Activated effector memory CD4-positive, alpha-beta T cell treated with Interleukin-2 at 50 U/mL for 16 hours (primary cell): ENCODE measurements around the gene CAMK1.

Experiments used
- DNase-seq: peaks from one replicate; pipeline ENCODE4 v3.0.0-alpha.2; 2020

The CAMK1 gene

DNA sequence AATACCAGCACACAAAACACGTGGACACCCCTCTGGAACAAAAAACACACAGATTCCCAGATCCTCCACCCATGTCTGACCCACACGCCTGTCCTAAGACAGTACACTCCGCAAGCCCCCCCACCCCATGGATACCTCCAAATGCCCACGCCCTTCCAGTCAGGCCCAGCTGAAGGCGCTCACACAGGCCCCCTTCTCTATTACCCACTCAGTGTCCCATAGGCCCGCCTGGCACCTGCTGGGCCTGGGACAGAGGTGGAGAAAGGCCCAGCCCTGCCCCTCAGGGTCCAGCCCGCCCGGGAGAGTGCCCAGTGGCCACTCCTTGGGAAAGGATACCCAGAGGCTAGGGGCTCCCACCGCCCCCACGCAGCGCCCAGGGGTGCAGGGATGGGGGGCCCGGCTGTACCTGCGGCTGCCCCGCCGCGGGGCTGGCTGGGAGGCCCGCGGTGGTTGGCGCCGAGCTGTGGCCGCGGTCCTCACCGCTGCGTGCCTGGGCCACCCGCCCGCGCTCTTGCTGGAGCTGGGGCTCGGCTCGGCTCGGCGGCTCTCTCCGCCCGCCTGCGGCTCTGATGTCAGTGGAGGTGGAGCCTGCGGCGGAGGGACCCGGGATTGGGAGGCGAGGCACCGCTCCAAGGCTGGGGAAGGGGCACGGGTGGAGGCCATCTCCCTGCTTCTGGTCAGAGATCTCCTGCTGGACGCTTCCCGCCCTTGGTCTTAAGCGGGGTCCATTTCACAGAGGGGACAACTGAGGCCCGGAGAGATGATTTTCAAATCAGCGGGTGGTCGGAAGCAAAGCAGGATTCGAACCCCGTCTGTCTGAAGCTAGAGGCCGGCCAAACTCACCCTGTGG, at the start of gene CAMK1:
TSS of gene CAMK1 (minus strand) at position 522 of the 850 bp plus-strand sequence. CDS start 2,198 bp downstream, outside the sequence.
- peak; percentile 43 for DNase-seq

DNA sequence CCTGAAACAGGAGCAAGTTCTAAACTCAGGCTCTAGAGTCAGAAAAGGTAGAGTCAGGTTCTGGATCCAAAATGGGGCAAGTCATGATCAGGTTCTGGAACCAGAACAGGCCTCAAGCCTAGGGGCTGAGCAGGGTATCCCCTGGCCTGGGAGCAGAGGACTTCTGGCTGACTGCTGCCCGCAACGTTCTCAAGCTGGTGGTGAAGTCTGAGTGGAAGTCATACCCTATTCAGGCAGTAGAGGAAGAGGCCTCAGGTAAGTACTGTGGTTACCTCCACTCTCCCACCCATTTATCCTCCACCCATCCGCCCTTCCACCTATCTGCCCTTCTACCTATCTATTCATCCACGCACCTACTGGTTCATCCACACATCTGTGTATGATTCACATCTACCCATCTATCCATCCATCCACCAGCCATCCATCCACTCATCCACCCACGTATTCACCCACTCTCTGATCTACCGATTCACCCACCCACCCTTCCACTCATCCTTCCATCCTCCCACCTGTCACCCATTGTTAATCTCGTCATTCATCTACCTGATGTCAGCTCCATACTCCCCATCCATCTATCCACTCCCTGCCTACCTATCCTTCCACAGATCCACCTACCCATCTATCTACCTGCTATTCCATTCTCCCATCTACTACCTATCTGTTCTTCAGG, 49.1 kb upstream of the CAMK1 start:
- no peak for DNase-seq

DNA sequence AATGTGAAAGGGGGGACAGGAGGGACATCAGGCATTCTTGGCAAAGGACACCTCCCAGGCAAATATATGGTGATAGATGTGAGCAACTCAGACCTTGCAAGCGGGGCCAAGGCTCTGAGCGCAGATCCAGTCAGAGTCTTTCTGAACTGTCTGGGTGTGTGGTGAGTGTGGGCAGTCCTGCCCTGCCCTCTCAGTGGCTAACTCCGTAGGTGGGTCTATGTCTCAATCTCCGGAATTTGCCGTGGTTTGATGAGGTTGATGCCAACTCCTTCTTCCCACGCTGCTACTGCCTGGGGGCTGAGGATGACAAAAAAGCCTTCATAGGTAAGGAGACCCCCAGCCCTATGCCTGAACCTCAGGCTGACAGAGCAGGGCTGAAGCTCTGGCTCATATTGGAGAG, 47.7 kb upstream of the CAMK1 start:
- no peak for DNase-seq

DNA sequence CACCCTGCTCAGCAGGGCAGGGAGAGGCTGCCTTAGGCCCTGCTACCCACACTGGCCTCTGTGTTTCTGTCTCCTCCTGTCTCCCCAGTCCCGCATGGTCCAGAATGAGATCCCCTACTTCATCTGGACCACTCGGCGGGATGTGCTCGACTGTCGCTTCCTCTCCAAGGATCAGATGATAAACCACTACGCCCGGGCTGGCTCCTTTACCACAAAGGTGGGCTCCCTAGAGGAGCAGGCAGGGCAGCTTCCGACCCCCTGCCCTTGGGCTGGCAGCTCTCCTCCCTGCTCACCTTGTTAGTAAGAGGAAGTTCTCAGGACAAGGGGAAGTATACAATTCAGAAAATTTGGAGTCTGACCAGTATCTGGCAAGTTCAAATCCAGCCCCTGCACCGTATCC, 46.2 kb upstream of the CAMK1 start:
- no peak for DNase-seq

DNA sequence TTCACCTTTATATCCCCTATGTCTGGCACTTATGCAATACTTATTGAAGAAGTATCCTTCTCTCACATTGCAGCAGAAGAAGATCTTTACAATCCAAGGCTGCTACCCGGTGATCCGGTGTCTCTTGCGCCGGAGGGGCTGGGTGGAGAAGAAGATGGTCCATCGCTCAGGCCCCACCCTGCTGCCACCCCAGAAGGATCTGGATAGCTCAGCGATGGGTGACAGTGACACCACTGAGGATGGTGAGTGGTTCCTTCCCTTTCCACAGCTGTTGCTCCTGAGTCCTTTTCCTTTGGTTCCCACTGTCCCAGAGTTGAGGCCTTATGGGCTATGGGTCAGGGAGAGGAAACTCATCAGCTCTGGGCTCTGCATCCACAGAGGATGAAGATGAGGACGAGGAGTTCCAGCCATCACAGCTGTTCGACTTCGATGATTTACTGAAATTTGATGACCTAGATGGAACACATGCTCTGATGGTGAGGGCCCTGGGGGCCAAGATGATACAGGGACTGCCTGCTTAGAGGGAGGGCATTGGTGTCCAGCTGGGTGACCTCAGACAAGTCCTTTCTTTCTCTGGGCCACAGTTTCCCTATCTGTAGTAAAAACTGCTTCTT, 43.2 kb upstream of the CAMK1 start:
- DNase-seq: no peak

DNA sequence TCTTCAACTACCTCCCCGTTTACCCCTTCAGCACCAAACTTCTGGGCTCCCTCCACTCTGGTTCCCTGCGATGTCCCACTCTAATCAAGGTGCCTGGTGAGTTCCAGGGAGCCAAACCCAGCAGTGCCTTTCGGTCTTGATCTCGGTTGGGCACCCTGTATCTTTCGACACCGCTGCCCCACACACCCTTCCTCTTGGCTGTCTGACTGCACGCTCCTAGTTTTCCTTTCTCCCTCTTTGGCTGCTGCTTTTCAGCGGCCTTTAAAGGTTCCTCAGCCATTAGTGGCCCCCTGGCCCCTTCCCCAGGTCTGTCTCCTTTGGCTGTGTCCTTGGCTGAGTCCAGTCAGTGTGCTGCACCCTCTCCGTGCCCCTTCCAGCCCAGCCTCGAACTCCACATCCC, 41.1 kb upstream of the CAMK1 start:
- no peak for DNase-seq

DNA sequence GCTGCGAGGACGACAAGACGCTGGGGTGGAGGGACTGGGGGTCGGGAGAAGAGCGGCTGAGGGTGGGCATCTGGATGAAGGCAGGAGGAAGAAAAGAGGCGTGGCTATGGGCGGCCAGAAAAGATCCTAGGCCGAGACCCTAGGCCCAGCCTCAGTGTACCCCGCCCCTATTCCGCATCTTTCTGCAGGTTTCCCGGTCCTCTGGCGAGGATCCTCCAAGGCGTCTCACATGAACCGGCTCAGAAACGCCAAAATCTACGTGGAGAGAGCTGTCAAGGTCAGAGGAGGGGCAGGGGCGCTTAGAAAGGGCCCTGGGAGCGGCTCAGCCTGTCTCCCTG, 40.7 kb upstream of the CAMK1 start:
- DNase-seq: no peak

DNA sequence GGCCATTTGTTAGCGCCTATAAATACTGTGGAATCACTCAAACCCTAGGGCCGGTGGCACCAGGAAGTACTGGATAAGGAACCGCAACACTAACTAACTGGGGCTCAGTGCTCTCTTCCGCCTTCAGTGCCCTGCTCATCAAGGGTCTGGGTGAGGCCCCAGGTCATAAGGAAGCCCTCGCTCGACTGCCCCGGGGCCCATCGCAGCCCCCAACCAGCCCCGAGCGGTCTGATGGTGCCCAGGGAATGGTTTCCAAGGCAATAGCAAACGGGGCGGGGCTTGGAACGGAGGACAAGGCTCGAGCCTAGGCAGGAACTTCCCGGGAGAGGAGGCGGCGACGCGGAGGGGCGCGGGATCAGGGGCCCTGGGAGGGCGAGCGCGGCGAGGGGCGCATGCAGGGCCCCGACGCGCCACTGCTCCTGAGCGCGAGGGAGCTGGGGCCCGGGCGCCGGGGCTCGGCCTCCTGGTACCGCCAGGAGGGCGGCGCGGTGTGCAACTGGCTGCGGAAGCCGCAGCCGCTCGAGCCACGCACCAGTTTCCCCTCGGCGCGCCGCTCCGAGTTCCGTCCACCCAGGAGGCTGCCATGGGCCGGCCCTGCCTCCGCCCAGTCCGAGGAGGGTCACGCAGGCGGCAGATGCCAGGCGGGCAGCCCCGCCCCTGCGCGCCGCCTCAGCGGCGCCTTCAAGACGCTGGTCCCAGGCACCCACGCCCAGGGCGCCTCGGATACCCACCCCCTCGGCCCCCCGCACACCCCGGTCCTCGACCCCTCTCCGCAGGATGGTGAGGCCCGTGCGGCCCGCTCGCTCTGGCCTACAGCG, 40.1 kb upstream of the CAMK1 start, which contains the start of gene TTLL3:
TSS of gene TTLL3 (plus strand) at position 648 of the 818 bp plus-strand sequence. CDS start 400 bp downstream, outside the sequence.
- peak; percentile 33 for DNase-seq

DNA sequence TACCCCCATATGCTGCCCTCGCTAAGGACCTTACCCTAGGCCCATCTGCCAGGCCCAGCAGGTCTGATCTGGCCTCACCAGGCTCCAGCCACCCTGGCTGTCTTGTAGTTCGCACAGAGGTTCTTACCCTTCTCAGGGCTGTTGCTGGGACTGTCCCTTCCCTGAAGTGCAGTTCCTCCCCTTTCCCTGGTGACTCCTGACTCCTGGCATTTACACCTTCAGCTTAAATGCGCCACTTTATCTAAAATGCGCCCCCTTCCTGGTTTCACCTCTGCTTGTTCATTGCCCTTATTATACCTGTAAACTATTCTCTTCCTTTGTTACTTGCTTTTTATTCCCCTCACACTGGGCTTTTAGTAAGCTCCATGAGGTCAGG, 39.5 kb upstream of the CAMK1 start:
- DNase-seq: peak; percentile 7

DNA sequence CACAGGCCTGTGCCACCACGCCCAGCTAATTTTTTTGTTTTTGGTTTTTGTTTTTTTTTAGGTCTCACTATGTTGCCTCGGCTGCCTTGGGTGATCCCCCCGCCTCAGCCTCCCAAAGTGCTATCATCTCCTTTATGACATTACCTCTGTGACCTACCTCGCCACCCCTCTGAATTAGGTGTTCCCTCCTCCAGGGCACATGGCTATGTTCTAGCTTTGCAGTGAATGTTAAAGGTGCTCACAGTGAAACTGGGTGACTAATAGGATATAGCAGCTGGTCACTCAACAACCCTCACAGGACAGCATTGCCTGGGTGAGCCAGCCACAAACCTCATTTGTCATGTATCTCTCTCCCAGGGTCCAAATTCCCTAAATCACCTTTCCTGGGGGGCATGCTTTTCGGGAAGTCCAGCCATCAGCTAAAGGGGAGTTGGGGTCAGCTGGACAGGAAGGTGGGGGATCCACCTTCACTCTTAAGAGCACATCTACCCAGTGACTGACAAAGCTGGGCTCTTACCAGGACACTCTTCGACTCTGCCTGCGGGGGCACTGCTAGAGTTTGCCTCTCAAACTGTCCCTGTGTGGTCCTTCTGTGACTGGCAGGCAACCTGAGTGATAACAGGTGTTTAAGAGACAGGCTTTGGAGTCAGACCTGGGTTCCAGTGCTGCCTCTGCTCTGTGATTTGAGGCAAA, 38.7 kb upstream of the CAMK1 start:
- DNase-seq: peak; percentile 42

DNA sequence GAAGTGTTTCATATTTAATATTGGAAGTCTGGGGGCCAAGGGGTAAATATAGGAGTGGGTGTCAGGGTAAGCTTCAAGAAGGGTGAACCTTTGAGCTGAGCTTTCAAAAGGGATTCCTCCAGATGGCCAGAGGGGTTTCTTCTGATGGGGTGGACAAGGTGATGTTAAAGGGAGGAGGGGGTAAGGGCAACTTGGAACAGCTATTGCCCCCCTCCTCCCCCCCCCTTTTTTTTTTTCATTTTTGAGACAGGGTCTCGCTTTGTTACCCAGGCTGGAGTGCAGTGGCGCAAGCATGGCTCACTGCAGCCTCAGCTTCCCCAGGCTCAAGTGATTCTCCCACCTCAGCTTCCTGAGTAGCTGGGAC, 38.2 kb upstream of the CAMK1 start:
- DNase-seq: no peak

DNA sequence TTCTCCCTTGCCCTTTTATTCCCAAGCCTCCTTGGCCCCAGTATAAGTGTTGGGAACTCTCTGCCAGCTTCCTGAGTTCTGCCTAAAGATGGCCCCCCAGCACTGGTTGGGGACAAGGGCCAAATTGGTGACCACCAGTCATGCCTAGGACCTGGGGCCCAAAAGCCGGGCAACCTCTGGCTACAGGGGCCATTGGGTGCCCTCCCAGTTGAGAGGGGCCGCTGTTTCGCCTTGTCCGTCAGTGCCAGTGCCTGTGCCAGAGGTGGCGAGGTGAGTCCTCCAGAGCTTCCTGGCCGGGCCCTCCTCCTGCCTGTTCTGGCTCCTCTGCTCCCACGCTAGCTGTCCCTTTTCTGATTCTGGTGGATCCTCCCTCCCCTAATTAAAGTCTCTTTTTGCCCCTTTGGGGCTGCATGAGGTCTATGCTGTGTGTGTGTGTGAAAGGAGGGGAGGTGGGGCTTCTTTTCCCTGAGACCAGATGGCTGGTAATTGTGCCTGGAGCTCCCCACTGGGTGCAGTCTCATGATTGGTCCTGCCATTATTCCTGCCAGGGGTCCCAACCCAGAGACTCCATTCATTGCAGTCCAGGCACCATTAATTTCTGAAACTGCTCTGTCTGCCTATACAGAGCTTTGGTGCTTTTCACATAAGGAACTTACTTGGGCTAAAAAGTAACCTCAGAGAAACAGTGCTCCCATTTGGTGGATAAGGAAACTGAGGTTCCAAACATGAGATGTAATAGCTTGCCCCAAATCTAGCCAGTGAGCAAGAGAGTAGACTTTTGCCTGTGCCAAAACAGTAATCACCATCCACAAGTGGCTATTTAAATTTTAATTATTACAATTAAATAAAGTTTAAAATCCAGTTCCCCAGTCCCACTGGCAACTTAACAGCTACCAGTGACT, 37.2 kb upstream of the CAMK1 start:
- DNase-seq: no peak

DNA sequence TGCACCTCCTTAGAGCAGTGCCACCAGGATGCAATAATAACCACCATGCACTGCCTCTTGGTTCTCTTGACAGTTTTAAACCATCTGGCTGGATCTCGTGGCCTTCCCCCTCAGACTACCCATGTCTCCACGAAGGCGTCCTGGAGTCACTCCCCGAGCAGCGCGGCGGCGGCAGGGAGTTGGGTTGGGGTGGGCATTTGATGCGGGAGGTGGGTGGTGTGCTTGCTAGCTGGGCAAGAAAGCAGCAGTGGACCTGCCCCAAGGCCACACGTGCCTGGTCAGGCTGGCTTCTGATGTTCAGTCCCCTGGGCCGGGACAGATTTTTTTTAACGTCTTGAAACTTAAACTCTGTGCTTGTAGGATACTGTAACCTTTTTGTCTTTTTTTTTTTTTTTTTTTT, 36.4 kb upstream of the CAMK1 start:
- DNase-seq: no peak

DNA sequence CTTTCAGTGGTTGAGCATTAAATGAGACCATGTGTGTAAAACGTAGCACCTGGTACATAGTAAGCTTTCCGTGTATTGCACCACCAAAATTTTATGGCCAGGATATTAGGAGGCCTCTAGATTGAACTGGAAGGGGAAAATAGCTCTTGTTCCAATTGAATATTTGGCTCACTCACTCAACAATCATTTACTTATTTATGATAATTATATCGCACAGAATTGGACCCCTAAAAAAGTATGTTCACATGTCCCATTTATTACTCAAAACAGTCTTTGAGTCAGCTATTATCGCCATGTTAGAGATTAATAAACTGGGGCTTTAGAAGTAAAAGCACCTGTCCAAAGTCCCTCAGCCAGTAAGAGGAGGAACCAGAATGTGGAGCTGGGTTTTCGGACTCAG, 35.2 kb upstream of the CAMK1 start:
- no peak for DNase-seq

DNA sequence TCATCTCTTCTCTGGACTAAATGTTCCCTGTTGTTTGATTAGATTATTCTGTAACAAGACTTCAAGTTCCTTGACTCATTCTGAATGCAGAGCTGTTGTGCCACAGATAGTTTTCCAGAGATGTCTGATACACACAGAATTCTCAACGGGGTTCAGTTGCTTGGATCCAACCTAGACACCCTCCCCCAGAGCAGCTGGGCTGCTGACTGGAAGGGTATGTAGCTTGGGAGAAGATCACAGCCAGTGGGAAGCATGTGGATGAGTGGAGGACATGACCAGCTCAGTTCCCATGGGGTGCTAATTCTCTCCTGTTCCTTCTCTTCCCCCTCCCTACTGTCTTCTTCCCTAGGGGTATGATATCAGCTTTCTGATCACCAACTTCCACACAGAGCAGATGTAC, 33.7 kb upstream of the CAMK1 start:
- no peak for DNase-seq

DNA sequence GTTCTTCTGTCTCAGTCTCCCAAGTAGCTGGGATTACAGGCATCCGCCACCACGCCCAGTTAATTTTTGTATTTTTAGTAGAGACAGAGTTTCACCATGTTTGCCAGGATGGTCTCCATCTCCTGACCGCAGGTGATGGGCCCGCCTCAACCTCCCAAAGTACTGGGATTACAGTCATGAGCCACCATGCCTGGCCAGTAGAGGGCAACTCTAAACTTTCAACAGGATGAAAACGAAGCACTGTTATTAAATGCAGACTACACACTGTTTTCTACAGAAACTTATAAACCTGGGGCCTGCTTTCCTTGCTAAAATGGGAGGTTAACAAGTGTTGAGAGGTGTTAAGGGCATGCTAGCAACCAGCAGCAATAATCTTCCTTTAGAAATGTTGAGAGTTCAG, 30.8 kb upstream of the CAMK1 start:
- no peak for DNase-seq

DNA sequence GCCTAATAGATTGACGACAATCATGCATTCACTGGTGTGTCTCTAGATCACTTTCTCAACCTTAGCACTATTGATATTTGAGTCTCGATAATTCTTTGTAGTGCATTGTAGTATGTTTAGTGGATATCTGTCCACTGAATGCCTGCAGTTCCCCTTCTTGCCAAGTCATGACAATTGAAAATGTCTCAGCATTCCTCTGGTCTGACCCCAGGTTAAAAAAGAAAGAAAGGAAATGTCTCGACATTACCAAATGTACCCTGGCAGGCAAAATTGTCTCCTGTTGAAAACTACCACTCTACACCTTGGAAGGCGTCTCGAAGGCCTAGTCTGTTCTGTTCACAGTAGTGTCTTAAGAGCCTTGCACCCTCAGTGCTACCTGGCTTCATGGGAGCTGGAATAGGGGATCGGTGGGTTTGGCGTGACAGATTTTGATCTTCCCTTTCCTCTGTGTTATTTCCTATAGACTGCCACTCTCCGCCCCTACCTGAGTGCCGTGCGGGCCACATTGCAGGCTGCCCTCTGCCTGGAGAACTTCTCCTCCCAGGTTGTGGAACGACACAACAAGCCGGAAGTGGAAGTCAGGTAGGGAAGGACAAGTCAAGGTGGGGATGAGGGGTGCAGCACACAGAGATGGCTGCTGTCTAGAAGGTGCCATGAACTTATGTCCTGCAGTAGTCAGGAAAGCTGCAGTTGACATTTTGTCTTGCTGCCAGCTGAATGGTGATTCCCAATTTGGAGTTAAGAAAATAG, 27.6 kb upstream of the CAMK1 start:
- no peak for DNase-seq

DNA sequence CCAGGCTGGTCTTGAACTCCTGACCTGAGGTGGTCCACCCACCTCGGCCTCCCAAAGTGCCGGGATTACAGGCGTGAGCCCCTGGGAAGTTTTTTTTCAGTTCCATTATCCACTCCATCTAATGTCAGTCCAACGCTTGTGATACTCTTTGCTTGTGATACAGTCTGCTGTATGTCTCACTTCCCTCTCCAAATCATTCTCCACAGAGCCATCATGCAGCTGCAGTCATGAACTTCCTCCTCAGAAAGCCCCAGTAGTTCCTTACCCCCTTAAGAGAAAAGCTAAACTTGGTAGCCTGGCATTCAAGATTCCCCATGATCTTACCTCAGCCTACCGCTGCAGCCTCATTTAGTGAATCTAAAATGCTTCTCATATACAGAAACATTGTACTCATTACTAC, 25.5 kb upstream of the CAMK1 start:
- no peak for DNase-seq

DNA sequence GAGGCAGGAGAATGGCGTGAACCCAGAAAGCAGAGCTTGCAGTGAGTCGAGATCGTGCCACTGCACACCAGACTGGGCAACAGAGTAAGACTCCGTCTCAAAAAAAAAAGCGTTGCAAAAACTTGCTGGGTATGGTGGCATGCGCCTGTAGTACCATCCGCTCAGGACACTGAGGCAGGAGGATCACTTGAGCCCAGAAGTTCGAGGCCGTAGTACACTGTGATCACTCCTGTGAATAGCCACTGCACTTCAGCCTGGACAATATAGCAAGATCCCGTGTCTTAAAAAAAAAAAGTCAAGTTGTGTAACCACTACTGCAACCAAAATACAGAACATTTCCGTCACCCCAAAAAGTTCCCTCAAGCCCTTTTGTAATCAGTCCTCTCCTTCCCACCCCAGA, 24.7 kb upstream of the CAMK1 start:
- no peak for DNase-seq

DNA sequence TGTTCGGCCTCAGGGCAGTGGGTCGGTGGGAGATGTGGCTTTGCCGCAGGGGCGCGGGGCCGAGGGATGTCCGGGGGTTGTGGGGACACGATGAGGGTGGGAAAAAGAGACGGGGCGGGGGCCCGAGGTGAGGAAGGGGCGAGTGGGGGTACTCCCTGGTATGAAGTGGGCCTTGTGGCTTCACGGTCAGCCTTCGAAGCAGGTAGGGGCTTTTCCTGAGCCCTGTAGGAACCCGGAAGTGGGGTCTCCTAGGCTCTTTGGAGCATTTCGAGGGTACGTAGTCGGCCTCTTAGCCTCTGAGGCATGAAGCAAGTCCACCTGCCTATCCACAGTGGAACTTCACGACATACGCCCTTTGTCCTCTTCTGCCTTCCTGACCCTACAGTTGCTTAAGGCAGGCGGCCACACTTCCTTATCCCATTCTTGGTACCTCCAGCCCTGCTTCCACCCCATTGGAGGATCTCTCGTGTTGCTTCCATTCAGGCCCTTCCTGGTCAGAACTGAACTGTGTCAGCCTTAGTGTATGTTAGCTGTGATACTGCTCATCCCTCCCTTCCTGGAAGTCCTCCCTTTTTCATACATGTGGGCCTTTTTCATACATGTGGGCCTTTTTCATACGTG, 23.5 kb upstream of the CAMK1 start:
- DNase-seq: no peak
